ENCODE data around the gene NXPH3. TPM values are rescaled to one million over a fixed set of nuclear protein-coding genes. Genes with fewer than 3 reads are reported as not detected.

NXPH3 gene
- total RNA-seq, 1 experiment from 2014 or later = 0.10 TPM

DNA sequence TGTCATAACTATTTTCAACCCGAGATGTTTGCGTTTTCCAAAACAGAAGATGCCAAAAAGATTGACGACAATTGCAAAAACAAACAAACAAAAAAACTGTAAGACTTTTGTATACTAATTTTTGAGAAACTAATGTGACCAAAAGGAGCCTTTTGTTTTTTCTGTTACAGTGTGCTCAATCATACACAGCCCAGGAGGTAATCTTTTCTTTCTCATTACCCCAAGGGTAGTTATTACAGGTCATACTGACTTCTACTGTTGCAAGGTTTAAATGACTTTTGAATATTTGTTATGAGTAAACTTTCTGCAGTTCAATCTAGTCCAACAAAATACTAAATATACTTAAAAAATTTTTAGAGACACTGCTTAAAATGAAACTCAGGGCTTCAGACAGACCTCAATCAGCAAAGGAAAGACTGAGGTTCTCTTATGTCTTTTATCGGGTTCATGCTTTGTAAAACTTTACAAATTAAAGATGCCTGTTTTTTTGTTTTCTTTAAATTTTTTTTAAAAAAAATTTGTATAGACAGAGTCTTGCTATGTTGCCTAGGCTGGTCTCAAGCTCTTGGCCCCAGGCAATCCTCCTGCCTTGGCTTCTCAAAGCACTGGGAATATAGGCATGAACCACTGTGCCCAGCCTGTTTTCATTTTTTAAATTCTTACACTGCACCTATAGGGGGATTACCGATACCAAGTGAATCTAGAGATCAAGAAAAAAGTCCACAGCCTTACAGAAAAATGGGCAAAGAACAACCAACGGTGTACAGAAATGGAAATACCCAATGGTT lies 54.6 kb downstream of the NXPH3 start:
- H3K36me3 ChIP-seq (ENCODE audit: control insufficient read depth in 1 of 2, insufficient read depth in 2 of 2, low read length in 2 of 2) = no peaks in the 10 kb centered on the region
- ChIA-PET POLR2A (interaction anchor here (1.0 kb wide), 1 partner anchor 16 kb away, joined by 3 read pairs; no protein-coding TSS in a partner anchor), CTCF (interaction anchor here (0.6 kb wide), 2 partner anchors 14 to 163 kb away, joined by 3 read pairs; no protein-coding TSS in a partner anchor), RAD21 (ENCODE audit: low non-redundant PET in 1 of 2, low total read pairs in 2 of 2, uncharacterized antibody in 2 of 2, unreplicated experiment in 2 of 2) (no interaction called here)
- no peaks in the 10 kb centered on the region for H3K9me3 ChIP-seq (ENCODE audit: control insufficient read depth in 1 of 2, insufficient read depth in 1 of 2, low read depth in 1 of 2, low read length in 2 of 2)
- no peaks in the 10 kb centered on the region; the same call in 1 of the 2 replicates for H4K20me1 ChIP-seq (ENCODE audit: insufficient read depth)
- no peak overlapping the region for H3K4me2 ChIP-seq (ENCODE audit: low read length)
- peaks cover 80% of the 10 kb centered on the region for H3K79me2 ChIP-seq (ENCODE audit: insufficient read depth, low read length)
- TF ChIP-seq CEBPB (IDR thresholded peaks at IDR 0.05; ENCODE audit: low read depth) (no peak), SIN3A (IDR thresholded peaks at IDR 0.05; ENCODE audit: low read depth) (no peak), EZH2 (IDR thresholded peaks at IDR 0.05) (no peak), ZBTB33 (IDR thresholded peaks at IDR 0.05; ENCODE audit: extremely low read depth, insufficient replicate concordance, low read length) (no peak), FOSL1 (IDR thresholded peaks at IDR 0.05; ENCODE audit: low read depth) (no peak), TCF7L2 (IDR thresholded peaks at IDR 0.05; ENCODE audit: borderline replicate concordance, extremely low read depth, insufficient read depth, insufficient read length) (no peak), RAD21 (IDR thresholded peaks at IDR 0.05; ENCODE audit: low read depth) (no peak), CTCF (IDR thresholded peaks at IDR 0.05 in 2 of 3, conservative IDR thresholded peaks at IDR 0.05 in 1 of 3; ENCODE audit: borderline replicate concordance in 1 of 3, insufficient read depth in 1 of 3, low read depth in 2 of 3, low read length in 2 of 3) (no peak), EGR1 (IDR thresholded peaks at IDR 0.05; ENCODE audit: low read depth) (no peak), POLR2AphosphoS5 (IDR thresholded peaks at IDR 0.05; ENCODE audit: low read depth, low read length) (no peak), EZH2phosphoT487 (IDR thresholded peaks at IDR 0.05; ENCODE audit: borderline replicate concordance) (no peak)
- TF ChIP-seq, protein P1, sequence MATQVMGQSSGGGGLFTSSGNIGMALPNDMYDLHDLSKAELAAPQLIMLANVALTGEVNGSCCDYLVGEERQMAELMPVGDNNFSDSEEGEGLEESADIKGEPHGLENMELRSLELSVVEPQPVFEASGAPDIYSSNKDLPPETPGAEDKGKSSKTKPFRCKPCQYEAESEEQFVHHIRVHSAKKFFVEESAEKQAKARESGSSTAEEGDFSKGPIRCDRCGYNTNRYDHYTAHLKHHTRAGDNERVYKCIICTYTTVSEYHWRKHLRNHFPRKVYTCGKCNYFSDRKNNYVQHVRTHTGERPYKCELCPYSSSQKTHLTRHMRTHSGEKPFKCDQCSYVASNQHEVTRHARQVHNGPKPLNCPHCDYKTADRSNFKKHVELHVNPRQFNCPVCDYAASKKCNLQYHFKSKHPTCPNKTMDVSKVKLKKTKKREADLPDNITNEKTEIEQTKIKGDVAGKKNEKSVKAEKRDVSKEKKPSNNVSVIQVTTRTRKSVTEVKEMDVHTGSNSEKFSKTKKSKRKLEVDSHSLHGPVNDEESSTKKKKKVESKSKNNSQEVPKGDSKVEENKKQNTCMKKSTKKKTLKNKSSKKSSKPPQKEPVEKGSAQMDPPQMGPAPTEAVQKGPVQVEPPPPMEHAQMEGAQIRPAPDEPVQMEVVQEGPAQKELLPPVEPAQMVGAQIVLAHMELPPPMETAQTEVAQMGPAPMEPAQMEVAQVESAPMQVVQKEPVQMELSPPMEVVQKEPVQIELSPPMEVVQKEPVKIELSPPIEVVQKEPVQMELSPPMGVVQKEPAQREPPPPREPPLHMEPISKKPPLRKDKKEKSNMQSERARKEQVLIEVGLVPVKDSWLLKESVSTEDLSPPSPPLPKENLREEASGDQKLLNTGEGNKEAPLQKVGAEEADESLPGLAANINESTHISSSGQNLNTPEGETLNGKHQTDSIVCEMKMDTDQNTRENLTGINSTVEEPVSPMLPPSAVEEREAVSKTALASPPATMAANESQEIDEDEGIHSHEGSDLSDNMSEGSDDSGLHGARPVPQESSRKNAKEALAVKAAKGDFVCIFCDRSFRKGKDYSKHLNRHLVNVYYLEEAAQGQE (IDR thresholded peaks at IDR 0.05; ENCODE audit: low read depth) = no peak
- TF ChIP-seq, protein P2, sequence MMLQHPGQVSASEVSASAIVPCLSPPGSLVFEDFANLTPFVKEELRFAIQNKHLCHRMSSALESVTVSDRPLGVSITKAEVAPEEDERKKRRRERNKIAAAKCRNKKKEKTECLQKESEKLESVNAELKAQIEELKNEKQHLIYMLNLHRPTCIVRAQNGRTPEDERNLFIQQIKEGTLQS (IDR thresholded peaks at IDR 0.05) = no peak
- no peaks in the 10 kb centered on the region for H3K4me1 ChIP-seq (ENCODE audit: control insufficient read depth in 1 of 2, insufficient read depth in 2 of 2, low read length in 2 of 2)
- no TSS peak for BruUV-seq (replicated peaks)
- H3K27ac ChIP-seq (ENCODE audit: low read depth, low read length) = no peak overlapping the region
- DNase-seq (ENCODE audit: low read depth, low spot score) = no peak
- H3K9me2 ChIP-seq (ENCODE audit: insufficient read depth) = no peaks in the 10 kb centered on the region
- no peak overlapping the region for H3K9ac ChIP-seq (ENCODE audit: low read length)
- no peak for ATAC-seq
- no peaks in the 10 kb centered on the region for H3K27me3 ChIP-seq (ENCODE audit: insufficient read depth, low read length)
- H3K4me3 ChIP-seq (replicated peaks in 1 of 2; ENCODE audit: low read depth in 1 of 2, low read length in 2 of 2) = no peak overlapping the region
- no peak overlapping the region for H2AFZ ChIP-seq (ENCODE audit: low read depth, low read length, poor library complexity, severe bottlenecking)
- intact Hi-C loops (cut with micrococcal nuclease) = no loop called here

Data from HCT116 (cell line).